IMR-90 (cell line): ENCODE results near the gene KRT86. TPM values are rescaled to one million over a fixed set of nuclear protein-coding genes. Genes with fewer than 3 reads are reported as not detected.
A peak's percentile ranks its signal among the peaks of the same experiment; 100 is the strongest.

Experiments used
- ATAC-seq: fragments of 200-7000 bp; cut with Tn5 transposase; 2 replicates; pipeline ENCODE4 v1.9.1; 2020; ENCODE audit warnings: low read depth, mild to moderate bottlenecking, moderate library complexity
- BruUV-seq: library from RNA; stranded (reverse); fragments of 400-500 nt; replicated peaks from 2 replicates; lab custom pipeline; 2021; lab: Mats Ljungman, UMichigan
- CTCF ChIA-PET: fragments of 300-600 bp; formaldehyde crosslinking; extraction: SDS; loops from one replicate; lab custom pipeline; 2021; ENCODE audit warnings: antibody characterized with exemption; lab: Yijun Ruan, JAX
- POLR2A ChIA-PET: fragments of 300-600 bp; sonication (Branson Sonifier 250); formaldehyde crosslinking; loops from one replicate; lab custom pipeline; 2022; ENCODE audit warnings: antibody characterized with exemption; ENCODE audit not compliant: unreplicated experiment; lab: Charles Lee
- DNase-seq: peaks from one replicate; pipeline ENCODE4 v3.0.0; 2013
- H2AFZ ChIP-seq: replicated peaks from 2 replicates; pipeline ENCODE3; 2013; ENCODE audit warnings: low read length, mild to moderate bottlenecking; ENCODE audit not compliant: poor library complexity
- H2AK5ac ChIP-seq: 2 replicates; pipeline ENCODE4 v1.6.1; 2013; ENCODE audit warnings: low read depth, low read length, inconsistent platforms
- H2AK9ac ChIP-seq: replicated peaks from 2 replicates; pipeline ENCODE3; 2013; ENCODE audit warnings: mild to moderate bottlenecking, low read depth, low read length, moderate library complexity; ENCODE audit not compliant: poor library complexity
- H2BK120ac ChIP-seq: 2 replicates; pipeline ENCODE4 v1.6.1; 2013; ENCODE audit warnings: low read depth, low read length, inconsistent platforms
- H2BK15ac ChIP-seq: 3 replicates; pipeline ENCODE4 v1.6.1; 2013; ENCODE audit warnings: low read depth, low read length, inconsistent platforms
- H2BK20ac ChIP-seq: 2 replicates; pipeline ENCODE4 v1.6.1; 2013; ENCODE audit warnings: low read depth, mild to moderate bottlenecking, inconsistent platforms, low read length, moderate library complexity
- H2BK5ac ChIP-seq: 2 replicates; pipeline ENCODE4 v1.6.1; 2013; ENCODE audit warnings: mild to moderate bottlenecking, low read depth, low read length, inconsistent platforms; ENCODE audit not compliant: poor library complexity, severe bottlenecking
- H3K14ac ChIP-seq: replicated peaks from 2 replicates; pipeline ENCODE4 v1.6.1; 2013; ENCODE audit warnings: low read depth, low read length, inconsistent platforms
- H3K18ac ChIP-seq: 2 replicates; pipeline ENCODE4 v1.6.1; 2013; ENCODE audit warnings: low read depth, low read length, control low read depth
- H3K23ac ChIP-seq: 2 replicates; pipeline ENCODE4 v1.6.1; 2013; ENCODE audit warnings: low read depth, low read length, inconsistent platforms
- H3K27ac ChIP-seq: 2 replicates; pipeline ENCODE4 v1.5.1; 2013; ENCODE audit warnings: mild to moderate bottlenecking, control low read depth, low read length; ENCODE audit not compliant: insufficient read depth
- H3K27me3 ChIP-seq: 2 replicates; pipeline ENCODE4 v1.6.1; 2013; ENCODE audit warnings: low read length; ENCODE audit not compliant: control insufficient read depth, insufficient read depth
- H3K36me3 ChIP-seq: 2 replicates; pipeline ENCODE4 v1.6.1; 2013; ENCODE audit warnings: low read length, mixed read lengths; ENCODE audit not compliant: control insufficient read depth, insufficient read depth
- H3K4ac ChIP-seq: 2 replicates; pipeline ENCODE4 v1.6.1; 2013; ENCODE audit warnings: low read depth, low read length, inconsistent platforms
- H3K4me1 ChIP-seq: 2 replicates; pipeline ENCODE4 v1.6.1; 2013; ENCODE audit warnings: low read length, mixed read lengths; ENCODE audit not compliant: control insufficient read depth, insufficient read depth
- H3K4me2 ChIP-seq: 2 replicates; pipeline ENCODE4 v1.6.1; 2013; ENCODE audit warnings: low read depth, mild to moderate bottlenecking, control low read depth, low read length, moderate library complexity
- H3K4me3 ChIP-seq: 2 replicates; pipeline ENCODE4 v1.5.1; 2013; ENCODE audit warnings: low read depth, mild to moderate bottlenecking, control low read depth, low read length, moderate library complexity; ENCODE audit not compliant: insufficient read depth
- H3K56ac ChIP-seq: 2 replicates; pipeline ENCODE4 v1.6.1; 2013; ENCODE audit warnings: low read length, inconsistent platforms; ENCODE audit not compliant: insufficient read depth; ENCODE audit errors: extremely low read depth
- H3K79me1 ChIP-seq, 2 experiments: 2 replicates each; pipeline ENCODE4 v1.6.1; 2013; ENCODE audit warnings: low read length in 2 of 2, inconsistent platforms in 1 of 2, low read depth in 1 of 2
- H3K9ac ChIP-seq: 2 replicates; pipeline ENCODE4 v1.6.1; 2013; ENCODE audit warnings: low read depth, low read length, control low read depth
- H3K9me1 ChIP-seq: 2 replicates; pipeline ENCODE4 v1.6.1; 2013; ENCODE audit warnings: low read length, inconsistent platforms; ENCODE audit not compliant: insufficient read depth
- H3K9me3 ChIP-seq: 2 replicates; pipeline ENCODE4 v1.6.1; 2013; ENCODE audit warnings: low read length; ENCODE audit not compliant: control insufficient read depth, insufficient read depth
- H4K20me1 ChIP-seq: 2 replicates; pipeline ENCODE4 v1.6.1; 2013; ENCODE audit warnings: low read length, inconsistent platforms; ENCODE audit not compliant: insufficient read depth
- H4K5ac ChIP-seq: 2 replicates; pipeline ENCODE4 v1.6.1; 2013; ENCODE audit warnings: mild to moderate bottlenecking, low read depth, low read length, control low read depth
- H4K8ac ChIP-seq, 2 experiments: 2 replicates each; pipeline ENCODE4 v1.6.1; 2013; ENCODE audit warnings: low read depth in 2 of 2, low read length in 2 of 2, control low read depth in 1 of 2, inconsistent platforms in 1 of 2
- H4K91ac ChIP-seq: 2 replicates; pipeline ENCODE4 v1.6.1; 2013; ENCODE audit warnings: low read depth, low read length, inconsistent platforms; ENCODE audit not compliant: insufficient read depth
- BHLHE40 ChIP-seq: fragments of 150-350 bp; IDR thresholded peaks from 2 replicates; pipeline ENCODE4 v1.6.1; 2016; ENCODE audit warnings: mild to moderate bottlenecking, low read depth, low read length
- CEBPB ChIP-seq: IDR thresholded peaks from 2 replicates; pipeline ENCODE4 v1.6.1; 2012; ENCODE audit warnings: low read depth, low read length, improper control_type of control experiment
- CHD1 ChIP-seq: IDR thresholded peaks from 2 replicates; pipeline ENCODE4 v1.6.1; 2012; ENCODE audit warnings: low read depth, low read length, improper control_type of control experiment
- FOS ChIP-seq: fragments of 150-350 bp; IDR thresholded peaks from 2 replicates; pipeline ENCODE4 v1.6.1; 2016; ENCODE audit warnings: low read depth, low read length
- NFE2L2 ChIP-seq: fragments of 150-350 bp; IDR thresholded peaks from 2 replicates; pipeline ENCODE4 v1.6.1; 2016; ENCODE audit warnings: low read depth, mild to moderate bottlenecking, low read length
- RCOR1 ChIP-seq: IDR thresholded peaks from 2 replicates; pipeline ENCODE4 v1.6.1; 2012; ENCODE audit warnings: mild to moderate bottlenecking, low read length, improper control_type of control experiment; ENCODE audit not compliant: insufficient replicate concordance
- SMC3 ChIP-seq: fragments of 150-350 bp; IDR thresholded peaks from 2 replicates; pipeline ENCODE4 v1.6.1; 2016; ENCODE audit warnings: low read depth, mild to moderate bottlenecking, antibody characterized with exemption, low read length, moderate library complexity
- WGBS, 2 experiments: methylation state at CpG; one replicate each; pipeline versions ENCODE4 v1.1.5 to v1.1.7; 2013; ENCODE audit warnings: missing lambda C conversion rate in 2 of 2; ENCODE audit not compliant: insufficient read length in 1 of 2; ENCODE audit errors: extremely low coverage in 2 of 2; 5-methylcytosine and 5-hydroxymethylcytosine counted together
- dilution Hi-C: fragments of 300-500 bp; cut with HindIII; formaldehyde crosslinking; loops from one replicate; pipeline ENCODE4 v1.14.3; 2018; ENCODE audit warnings: low sequenced_read_pairs; ENCODE audit not compliant: unreplicated experiment
- in situ Hi-C: fragments of 300-500 bp; cut with MboI; formaldehyde crosslinking; loops from 3 replicates; pipeline ENCODE4 v1.14.3; 2019; ENCODE audit warnings: low sequenced_read_pairs, inconsistent platforms, mixed read lengths
- intact Hi-C: fragments of 100-400 bp; cut with micrococcal nuclease; formaldehyde crosslinking; loops from 2 replicates; pipeline ENCODE4 v1.10.0; 2022
- polyA plus RNA-seq, 3 experiments: library from polyadenylated mRNA; depleted of rRNA; stranded (reverse); fragments of >200 nt; gene quantifications; 2 replicates each; pipeline ENCODE4 v1.2.3, GENCODE V29; 2012; ENCODE audit warnings: low replicate concordance in 1 of 3
- total RNA-seq: library from RNA; depleted of rRNA; stranded (reverse); fragments of >200 nt; gene quantifications from 2 replicates; pipeline ENCODE4 v1.2.3, GENCODE V29; 2012
- TF ChIP-seq, protein P1 (sequence below): fragments of 150-350 bp; IDR thresholded peaks from 2 replicates; pipeline ENCODE4 v1.6.1; 2017; ENCODE audit warnings: mild to moderate bottlenecking, antibody characterized with exemption, low read length, low read depth
- TF ChIP-seq, protein P2 (sequence below): fragments of 150-350 bp; IDR thresholded peaks from 2 replicates; pipeline ENCODE4 v1.6.1; 2016; ENCODE audit warnings: low read depth, mild to moderate bottlenecking, low read length, moderate library complexity, borderline replicate concordance

Gene KRT86
- total and polyA plus RNA-seq, 2 of the 4 experiments (the other 2 are of a cell fraction), result not detected

DNA sequence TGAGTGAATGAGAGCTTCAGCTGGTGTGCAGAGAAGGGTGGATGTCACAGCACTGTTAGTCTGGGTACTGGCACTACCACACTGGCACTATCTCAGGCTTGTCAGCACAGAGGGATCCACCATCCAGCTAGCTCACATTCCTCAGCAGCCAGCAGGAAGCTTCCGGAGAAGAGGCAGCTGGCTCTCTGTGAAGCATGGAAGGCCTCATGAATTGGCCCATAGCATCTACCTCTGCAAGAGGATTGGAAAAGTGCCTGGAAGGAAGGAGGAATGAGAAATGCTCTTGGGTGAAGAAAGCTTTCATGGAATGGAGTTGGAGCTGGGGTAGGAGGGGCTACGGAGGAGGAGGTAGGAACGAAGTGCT, 36.8 kb downstream of the KRT86 start:
- Histone ChIP-seq H2BK120ac (no peak overlapping the region), H2AFZ (no peak overlapping the region), H3K4ac (no peak overlapping the region), H3K4me1 (peaks cover 2% of the 10 kb centered on the region; the same call in 1 of the 2 replicates), H3K56ac (no peak overlapping the region), H2AK5ac (no peak overlapping the region), H3K18ac (no peak overlapping the region), H2AK9ac (no peak overlapping the region), H3K27me3 (peaks cover 72% of the 10 kb centered on the region), H4K20me1 (no peaks in the 10 kb centered on the region), H2BK5ac (no peak overlapping the region), H4K8ac (no peak overlapping the region), H3K79me1 (no peaks in the 10 kb centered on the region), H3K4me3 (no peak overlapping the region), H2BK15ac (no peak overlapping the region), H2BK20ac (no peak overlapping the region), H4K91ac (no peak overlapping the region), H3K36me3 (no peaks in the 10 kb centered on the region), H3K4me2 (no peak overlapping the region), H3K23ac (no peak overlapping the region), H3K9ac (no peak overlapping the region), H3K14ac (no peak overlapping the region), H3K9me1 (no peaks in the 10 kb centered on the region; the same call in 1 of the 2 replicates), H3K9me3 (no peaks in the 10 kb centered on the region), H3K27ac (no peak overlapping the region), H4K5ac (no peak overlapping the region)
- in situ Hi-C loops (no loop called here), dilution Hi-C loops (no loop called here), intact Hi-C loops (no loop called here)
- ATAC-seq, result peak; percentile 9; the same call in 1 of the 2 replicates
- WGBS, 2 experiments, result no CpG with 5 or more reads among the region's 3 CpGs
- ChIA-PET CTCF (interaction anchor here (0.8 to 1.1 kb wide), 2 partner anchors 17 to 285 kb away, joined by 3 to 4 read pairs; no protein-coding TSS in a partner anchor), POLR2A (no interaction called here)
- BruUV-seq, result no TSS peak
- no peak for DNase-seq
- TF ChIP-seq SMC3 (no peak), CHD1 (no peak), RCOR1 (no peak), BHLHE40 (no peak), FOS (no peak; the same call in 1 of the 2 replicates), NFE2L2 (no peak), CEBPB (no peak)
- TF ChIP-seq, protein P1, sequence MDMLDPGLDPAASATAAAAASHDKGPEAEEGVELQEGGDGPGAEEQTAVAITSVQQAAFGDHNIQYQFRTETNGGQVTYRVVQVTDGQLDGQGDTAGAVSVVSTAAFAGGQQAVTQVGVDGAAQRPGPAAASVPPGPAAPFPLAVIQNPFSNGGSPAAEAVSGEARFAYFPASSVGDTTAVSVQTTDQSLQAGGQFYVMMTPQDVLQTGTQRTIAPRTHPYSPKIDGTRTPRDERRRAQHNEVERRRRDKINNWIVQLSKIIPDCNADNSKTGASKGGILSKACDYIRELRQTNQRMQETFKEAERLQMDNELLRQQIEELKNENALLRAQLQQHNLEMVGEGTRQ, result no peak
- TF ChIP-seq, protein P2, sequence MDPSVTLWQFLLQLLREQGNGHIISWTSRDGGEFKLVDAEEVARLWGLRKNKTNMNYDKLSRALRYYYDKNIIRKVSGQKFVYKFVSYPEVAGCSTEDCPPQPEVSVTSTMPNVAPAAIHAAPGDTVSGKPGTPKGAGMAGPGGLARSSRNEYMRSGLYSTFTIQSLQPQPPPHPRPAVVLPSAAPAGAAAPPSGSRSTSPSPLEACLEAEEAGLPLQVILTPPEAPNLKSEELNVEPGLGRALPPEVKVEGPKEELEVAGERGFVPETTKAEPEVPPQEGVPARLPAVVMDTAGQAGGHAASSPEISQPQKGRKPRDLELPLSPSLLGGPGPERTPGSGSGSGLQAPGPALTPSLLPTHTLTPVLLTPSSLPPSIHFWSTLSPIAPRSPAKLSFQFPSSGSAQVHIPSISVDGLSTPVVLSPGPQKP, result no peak
